DMS53 treated with DMSO at 0.1 percent for 48 hours (cell line): ENCODE measurements around the gene KRTAP5-3.
"Not testable (repeated sequence)": the region's sequence is repeated elsewhere in the genome, so short reads cannot be mapped to it uniquely, and the experiment has no call there.

ENCODE experiments used
- DNase-seq: peaks from one replicate; lab custom pipeline; 2025; ENCODE audit not compliant: unreplicated experiment; lab: John Stamatoyannopoulos, UW

KRTAP5-3 gene

GRCh38 chr11:1622086-1622485 lies 13.8 kb upstream of the KRTAP5-3 start, which contains the start of gene KRTAP5-4:
KRTAP5-4 (minus strand) TSS chr11:1622138; CDS start chr11:1622093, 45 bp downstream.
- no peak for DNase-seq

- no peak for DNase-seq
Observed at GRCh38 chr11:1619449-1619848, 11.2 kb upstream of the KRTAP5-3 start.

DNA sequence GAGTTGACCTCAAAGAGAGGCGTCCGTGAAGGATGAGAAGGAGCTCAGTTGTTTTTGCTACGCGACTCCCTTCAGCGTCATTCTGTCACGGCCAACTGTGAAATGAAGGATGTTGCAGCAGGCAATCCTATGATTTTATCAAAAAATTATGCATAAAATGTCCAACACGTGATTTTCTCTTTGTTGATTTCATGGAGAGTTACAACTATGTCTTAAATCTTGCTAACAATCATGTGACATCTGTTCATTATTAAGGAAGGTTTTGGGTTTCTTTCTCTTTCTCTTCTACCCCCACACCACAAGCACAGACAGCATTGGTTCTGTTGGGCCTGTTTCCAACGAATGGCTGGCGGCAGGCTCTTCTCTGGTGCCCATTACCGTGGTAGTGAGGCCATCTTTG lies 10.0 kb upstream of the KRTAP5-3 start:
- no peak for DNase-seq

DNA sequence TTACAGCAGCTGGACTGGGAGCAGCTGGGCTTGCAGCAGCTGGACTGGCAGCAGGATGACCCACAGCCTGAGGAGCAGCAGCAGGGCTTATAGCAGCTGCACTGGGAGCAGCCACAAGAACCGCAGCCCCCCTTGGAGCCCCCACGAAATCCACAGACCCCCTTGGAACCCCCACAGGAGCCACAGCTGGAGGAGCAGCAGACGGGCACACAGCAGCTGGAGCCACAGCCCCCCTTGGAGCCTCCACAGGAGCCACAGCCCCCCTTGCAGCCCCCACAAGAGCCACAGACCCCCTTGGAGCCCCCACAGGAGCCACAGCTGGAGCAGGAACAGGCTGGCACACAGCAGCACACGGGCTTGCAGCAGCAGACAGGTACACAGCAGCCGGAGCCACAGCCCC lies 362 bp downstream of the KRTAP5-3 start:
- DNase-seq, result not testable (repeated sequence)

DNA sequence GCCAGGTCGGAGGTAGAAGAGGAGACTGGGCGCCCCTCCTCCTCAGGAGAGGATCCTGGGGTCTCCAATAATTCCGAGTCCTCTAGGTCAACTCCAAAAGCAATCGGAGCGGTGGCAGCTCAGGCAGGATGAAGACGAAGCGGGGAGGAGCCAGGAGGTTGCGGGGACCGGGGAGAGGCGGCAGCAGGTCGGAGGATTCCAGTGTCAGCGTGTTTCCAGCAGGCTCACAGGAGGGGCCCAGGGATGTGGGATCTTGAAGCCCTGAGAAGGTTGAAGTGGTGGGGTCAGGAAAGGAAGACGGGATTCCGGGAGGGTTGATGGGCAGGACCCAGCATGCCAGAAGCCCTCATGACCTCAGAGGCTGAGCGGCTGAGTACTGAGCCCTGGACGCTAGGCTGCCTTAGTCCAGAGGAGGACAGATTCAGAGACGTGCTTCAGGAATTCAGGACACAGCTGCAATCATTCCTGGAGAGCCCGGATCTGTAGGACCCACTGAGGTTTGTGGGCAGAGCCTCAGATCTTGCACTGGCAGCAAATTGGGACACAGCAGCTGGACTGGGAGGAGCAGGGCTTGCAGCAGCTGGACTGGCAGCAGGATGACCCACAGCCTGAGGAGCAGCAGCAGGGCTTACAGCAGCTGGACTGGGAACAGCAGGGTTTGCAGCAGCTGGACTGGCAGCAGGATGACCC lies 962 bp downstream of the KRTAP5-3 start:
- DNase-seq, result not testable (repeated sequence)

- DNase-seq, result not testable (repeated sequence)
Observed at GRCh38 chr11:1605923-1606322, 2.3 kb downstream of the KRTAP5-3 start.

DNA sequence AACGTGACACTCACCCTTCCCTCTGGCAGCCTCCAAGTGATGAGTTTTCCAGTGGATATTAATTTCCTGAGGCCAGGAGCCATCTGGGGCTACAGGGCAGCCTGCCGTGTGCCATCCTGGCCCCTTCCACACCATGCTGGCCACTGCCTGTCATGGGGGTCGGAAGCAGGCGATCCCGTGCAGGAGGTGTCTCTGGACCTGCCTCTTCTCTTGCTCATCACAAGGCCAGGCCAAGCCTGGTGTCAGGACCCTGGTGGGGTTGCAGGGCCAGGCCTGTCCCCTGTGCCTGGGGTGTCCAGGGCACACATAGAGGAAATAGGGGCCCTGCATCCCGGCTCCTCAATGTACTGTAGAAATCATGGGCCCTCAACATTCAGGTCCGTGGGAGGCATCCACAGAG lies 3.6 kb downstream of the KRTAP5-3 start:
- no peak for DNase-seq

DNA sequence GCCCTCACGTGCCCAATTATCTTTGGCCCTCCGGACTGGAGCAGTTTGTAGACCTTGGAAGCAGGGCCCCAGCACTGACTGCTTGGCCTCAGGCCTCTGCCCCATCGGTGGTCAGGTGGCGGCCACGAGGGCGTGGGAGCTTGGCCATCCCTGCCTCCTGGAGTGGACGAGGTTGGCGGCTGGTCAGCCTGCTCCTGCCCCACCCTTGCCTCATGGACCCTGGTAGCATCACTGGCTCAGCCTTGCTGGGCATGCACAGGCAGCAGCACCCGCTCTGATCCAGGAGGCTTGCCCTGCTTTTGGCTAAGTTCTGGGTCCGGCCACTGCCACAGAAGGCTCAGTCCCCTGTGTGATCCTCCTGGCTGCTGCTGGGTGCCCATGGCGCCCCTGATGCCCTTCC lies 4.1 kb downstream of the KRTAP5-3 start:
- DNase-seq, result no peak

- DNase-seq, result no peak
Observed at GRCh38 chr11:1603629-1604028, 4.6 kb downstream of the KRTAP5-3 start.

DNA sequence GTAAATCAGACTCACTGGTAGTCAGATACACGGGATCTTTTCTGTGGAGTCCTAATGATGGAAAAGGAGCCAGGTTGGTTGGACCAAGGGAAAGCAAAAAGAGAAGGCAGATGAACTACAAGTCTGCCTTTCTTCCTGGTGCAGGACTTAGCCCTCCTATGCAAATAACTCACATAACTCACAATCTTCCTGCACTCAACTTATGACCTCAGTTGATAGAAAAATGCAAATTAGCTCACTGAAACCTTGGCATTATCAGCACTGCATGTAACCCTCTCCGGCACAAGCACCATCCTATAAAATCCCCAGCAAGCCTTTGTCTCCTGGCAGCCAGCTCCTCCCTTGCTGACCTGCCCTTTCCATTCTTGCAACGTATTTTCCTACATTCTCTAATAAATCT lies 6.6 kb downstream of the KRTAP5-3 start:
- not testable (repeated sequence) for DNase-seq

DNA sequence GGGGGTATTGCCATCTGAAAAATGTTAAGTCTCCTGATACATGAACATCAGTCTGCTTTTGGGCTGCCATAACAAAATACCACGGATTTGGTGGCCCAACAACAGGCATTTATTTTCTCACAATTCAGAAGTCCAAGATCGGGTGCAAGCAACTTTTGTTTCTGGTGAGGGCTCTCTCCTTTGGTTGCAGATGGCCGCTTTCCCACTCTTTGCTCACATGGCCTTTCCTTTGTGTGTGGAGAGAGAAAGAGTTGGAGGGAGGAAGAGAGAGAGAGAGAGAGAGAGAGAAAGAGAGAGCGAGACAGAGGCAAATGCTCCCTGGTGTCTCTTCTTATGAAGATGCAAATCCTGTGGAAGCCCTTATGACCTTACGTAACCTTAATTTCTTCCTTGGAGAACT lies 7.6 kb downstream of the KRTAP5-3 start:
- DNase-seq, result no peak

GRCh38 chr11:1598816-1599215 lies 9.4 kb downstream of the KRTAP5-3 start:
- DNase-seq, result no peak

DNA sequence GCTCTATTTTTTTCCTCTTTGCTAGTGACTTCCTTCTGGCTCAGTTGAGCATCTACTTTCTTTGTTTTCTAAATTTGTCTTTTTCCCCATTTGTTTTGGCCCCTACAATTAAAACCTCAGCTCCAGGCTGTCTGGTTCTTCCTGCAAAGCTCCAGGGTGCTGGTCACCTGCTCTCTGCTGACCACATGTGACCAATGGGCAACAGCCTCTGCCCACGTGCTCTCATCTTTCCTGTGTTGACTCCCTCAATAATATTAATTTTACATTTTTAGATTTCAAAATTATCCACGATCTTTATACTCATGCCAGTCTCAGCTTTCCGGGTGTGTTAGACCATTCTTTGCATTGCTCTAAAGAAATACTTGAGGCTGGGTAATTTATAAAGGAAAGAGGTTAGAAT lies 9.9 kb downstream of the KRTAP5-3 start:
- not testable (repeated sequence) for DNase-seq

DNA sequence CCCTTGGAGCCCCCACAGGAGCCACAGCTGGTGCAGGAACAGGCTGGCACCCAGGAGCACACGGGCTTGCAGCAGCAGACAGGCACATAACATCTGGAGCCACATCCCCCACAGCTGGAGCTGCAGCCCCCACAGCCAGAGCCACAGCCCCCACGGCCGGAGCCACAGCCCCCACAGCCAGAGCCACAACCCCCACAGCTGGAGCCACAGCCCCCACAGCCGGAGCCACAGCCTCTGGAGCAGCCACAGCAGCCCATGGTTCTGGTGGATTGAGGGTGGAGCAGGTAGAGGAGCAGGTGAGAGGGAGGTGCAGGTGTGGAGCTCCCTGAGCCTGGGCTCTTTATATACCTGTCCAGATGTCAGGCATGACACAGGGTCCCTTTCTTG lies 10.3 kb downstream of the KRTAP5-3 start, which contains the start of gene KRTAP5-2:
KRTAP5-2 (minus strand) TSS at position 301 of the 387 bp plus-strand sequence; CDS start at position 257, 44 bp downstream.
- no peak for DNase-seq

- no peak for DNase-seq
Observed at GRCh38 chr11:1597331-1597993, 10.8 kb downstream of the KRTAP5-3 start.

GRCh38 chr11:1596576-1597121 lies 11.6 kb downstream of the KRTAP5-3 start:
- DNase-seq, result not testable (repeated sequence)

DNA sequence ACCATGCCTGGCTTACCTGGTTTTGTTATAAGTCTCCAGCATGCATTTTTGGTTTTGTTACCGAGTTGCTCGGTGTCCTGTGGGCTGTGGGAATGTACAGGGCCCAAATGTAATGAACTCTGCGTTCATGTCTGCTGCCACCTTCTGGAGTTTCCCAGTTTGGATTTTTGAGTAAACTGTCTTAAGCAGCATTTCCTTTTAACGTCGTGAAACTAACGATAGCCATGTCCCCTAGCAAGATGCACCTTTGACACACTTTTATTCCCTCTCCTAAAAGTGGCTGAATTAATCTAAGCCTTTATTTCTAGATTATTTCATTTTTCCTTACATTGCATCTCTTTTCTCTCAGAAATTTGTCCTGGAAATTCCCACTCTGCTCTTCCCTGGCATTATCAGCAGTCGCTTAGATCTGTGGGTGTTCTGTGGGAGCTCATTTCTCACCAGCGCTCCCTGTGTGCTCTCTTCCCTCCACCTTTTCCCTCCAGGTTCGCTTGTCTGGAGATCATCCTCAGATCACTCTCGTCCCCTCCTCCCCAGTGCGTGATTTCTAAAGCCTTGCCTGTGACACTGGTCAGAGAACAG lies 12.2 kb downstream of the KRTAP5-3 start:
- DNase-seq, result not testable (repeated sequence)

DNA sequence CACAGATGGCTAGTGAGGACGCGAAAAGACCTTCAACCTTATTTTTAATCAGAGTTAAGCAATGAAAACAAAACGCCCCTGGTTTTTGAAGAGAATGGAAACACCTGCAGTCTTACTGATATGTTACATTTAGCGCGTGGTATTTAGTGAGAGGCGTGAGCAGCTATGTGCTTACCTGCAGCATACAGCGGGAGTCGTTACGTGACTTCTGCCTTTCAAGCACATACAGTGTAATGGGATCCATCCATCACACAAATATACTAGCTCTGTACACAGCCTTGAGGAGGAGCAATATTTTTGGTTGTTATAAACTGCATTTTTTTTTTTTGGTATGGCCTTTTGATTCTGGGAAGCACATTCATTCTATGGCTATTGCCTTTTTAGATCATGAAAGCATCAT lies 15.6 kb downstream of the KRTAP5-3 start:
- no peak for DNase-seq

GRCh38 chr11:1589996-1590395 lies 18.3 kb downstream of the KRTAP5-3 start:
- DNase-seq, result no peak

GRCh38 chr11:1589191-1589963 lies 18.9 kb downstream of the KRTAP5-3 start:
- DNase-seq, result not testable (repeated sequence)

GRCh38 chr11:1586699-1587098 lies 21.6 kb downstream of the KRTAP5-3 start:
- DNase-seq, result no peak
